Myocyte (in vitro differentiated cells): Measurements from ENCODE around the gene TSPAN13. TPM values are rescaled to one million over a fixed set of nuclear protein-coding genes. Genes with fewer than 3 reads are reported as not detected.

ENCODE experiments used
- DNase-seq: peaks from one replicate; pipeline ENCODE4 v3.0.0-alpha.2; 2012; ENCODE audit warnings: low read depth
- total RNA-seq: library from RNA; depleted of rRNA; stranded (reverse); fragments of >200 nt; gene quantifications from 2 replicates; pipeline ENCODE4 v1.2.3, GENCODE V29; 2014

TSPAN13 gene
- total RNA-seq, 1 donor from 2014 or later = 14.8 TPM

DNA sequence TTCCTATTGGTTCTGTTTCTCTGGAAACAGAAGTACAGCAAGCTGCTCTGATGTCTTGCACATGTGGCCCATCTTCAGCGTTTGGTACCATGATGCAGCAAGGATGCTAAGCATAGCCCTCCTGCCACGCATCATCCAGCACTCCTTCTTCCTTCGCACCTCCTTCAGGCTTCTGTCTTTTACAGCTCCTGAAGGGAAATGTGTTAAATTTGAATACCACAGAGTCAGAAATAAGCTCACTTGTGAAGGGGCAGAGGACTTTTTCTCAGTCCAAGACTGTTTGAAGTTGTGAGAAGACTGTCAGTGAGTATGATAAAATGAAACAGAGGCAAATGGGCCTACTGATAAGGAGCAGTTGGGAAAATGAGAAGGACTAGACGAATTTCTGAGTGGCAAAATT is 20.7 kb downstream of the TSPAN13 start:
- DNase-seq = no peak

DNA sequence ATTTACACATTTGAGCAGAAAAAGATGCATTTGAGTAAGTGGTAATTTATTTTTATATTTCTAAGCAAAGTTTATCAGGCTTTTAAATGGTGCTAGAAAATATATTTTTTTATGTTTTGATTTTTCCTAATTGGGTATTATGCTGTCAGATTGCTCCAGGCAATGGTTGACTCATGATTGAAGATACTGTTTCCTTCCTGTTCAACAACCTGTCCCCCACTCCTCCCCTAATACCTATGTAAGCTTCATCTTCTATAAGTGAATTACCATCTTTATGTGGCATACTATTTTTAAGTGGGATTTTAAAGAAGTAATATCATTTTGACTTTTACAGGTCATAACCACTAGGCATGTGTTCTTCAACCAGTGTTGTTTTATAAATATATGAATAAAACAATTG is 21.4 kb downstream of the TSPAN13 start:
- DNase-seq = no peak

GRCh38 chr7:16776053-16776452 is 22.5 kb downstream of the TSPAN13 start:
- no peak for DNase-seq

GRCh38 chr7:16778476-16778875 is 24.9 kb downstream of the TSPAN13 start:
- DNase-seq = no peak

GRCh38 chr7:16779051-16779450 is 25.5 kb downstream of the TSPAN13 start:
- DNase-seq = no peak

DNA sequence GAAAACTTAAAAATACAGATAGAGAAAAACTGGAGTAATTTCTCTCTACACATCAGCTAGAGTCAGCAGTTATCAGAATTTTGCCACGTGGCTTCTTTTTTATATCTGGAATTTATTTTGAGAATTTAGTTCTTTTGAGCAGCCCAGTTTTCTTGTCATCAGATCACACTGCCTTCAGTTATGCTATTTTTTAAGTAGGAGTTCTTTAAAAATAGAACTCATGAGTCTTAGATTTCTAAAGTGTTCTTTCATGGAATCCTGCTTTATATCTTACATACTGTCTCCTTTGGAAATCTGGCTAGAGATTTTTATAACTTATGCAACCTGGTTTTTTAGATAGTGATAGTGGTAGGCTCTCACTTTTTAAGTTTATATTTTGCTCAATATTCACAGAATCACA is 27.0 kb downstream of the TSPAN13 start:
- no peak for DNase-seq

- peak; percentile 54 for DNase-seq
These were observed 31.8 kb downstream of the TSPAN13 start for GRCh38 chr7:16785321-16785720.

DNA sequence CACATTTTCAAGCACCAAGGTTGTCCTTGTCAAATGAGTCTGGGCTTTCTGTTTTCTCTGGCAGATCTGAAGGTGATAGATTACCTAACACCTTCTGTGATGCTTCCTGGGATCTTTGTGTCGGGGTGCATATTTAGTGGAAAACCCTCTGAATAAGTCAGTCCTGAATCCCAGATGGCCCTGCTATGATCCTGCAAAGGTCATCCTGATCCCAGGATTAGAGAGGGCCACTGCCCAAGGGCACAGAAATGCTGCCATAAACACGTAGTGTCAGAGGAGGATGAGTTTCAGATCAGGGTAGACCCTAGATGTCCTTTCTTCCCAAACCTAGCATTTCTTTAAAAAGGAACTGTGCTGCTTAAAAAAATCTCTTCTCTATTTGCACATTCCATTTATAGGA is 32.3 kb downstream of the TSPAN13 start:
- DNase-seq = no peak

- no peak for DNase-seq
These were observed 32.7 kb downstream of the TSPAN13 start for GRCh38 chr7:16786257-16786656.

DNA sequence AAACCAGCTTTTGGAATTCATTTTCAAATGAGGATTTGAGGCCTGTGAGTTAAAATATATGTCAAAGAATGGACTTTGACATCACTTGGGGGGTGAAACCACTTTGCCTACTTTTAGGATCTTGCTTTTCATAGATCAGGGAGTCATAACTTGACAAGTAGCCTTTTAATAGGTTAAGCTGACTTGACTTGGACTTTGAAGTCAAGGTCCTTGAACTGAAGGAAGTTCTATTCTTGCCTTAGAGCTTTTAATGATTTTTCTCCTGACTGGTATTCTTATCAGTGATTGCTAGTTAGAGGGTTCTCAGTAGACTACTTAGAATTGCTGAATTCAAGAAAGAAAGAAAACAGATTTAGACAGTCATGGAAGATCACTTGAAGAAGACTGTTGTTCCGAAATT is 33.6 kb downstream of the TSPAN13 start:
- DNase-seq = no peak

DNA sequence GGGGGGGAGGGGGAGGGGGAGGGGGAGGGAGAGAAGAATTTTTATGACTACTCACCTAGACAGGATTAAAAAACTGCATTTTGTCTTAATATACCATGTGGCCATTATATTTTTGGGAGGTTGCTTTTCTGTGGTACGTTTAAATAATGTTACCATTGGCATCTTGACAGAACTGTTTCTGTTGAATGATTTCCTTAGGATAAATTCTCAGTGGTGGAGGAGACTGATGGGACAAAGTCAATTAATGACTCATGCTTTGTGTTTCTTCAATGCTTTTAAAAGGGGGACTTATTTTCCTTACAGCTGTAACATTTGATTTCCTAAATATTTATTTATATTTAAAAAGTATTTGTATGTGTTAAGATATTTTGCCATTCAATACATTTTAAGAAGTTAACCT is 37.5 kb downstream of the TSPAN13 start:
- DNase-seq = no peak

DNA sequence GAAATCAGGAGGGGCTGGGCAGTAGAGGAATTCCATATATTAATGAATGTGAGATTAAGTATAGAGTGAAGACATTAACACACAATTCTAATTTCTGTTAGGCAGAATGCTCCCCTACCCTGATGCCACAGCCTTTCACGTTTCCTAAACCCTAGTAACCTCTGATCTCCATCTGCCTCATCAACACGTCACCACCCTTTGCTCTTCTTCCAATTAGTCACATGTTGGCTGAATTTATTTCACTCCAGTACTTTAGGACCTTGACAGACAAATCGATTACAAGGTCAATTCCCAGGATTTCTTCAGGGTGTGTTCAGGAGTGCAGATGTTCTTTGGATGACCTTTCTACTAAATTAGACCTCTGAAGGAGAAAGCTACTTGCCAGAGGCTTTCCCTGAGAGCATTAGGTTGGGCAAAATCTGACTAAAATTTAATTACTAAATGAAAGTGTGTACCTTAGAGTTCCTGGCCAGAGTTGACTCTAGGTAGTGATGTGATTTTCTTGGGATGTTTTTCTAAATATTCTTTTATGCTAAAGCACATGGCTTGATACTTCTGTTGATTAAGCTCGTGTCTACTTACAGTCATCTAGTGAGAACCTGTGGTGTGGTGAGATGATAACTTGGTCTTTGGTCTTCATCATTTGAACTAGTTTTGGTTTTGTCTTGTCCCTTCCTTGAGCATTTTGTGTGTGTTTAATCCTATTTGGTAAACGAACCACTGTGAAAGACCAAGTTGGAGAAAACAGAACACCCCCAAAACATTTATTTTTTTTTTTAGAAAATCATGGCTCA is 38.5 kb downstream of the TSPAN13 start:
- DNase-seq = no peak

- DNase-seq = peak; percentile 75
These were observed 41.4 kb downstream of the TSPAN13 start for GRCh38 chr7:16794986-16795385.

- DNase-seq = no peak
These were observed 42.1 kb downstream of the TSPAN13 start for GRCh38 chr7:16795624-16796023.

- peak; percentile 50 for DNase-seq
These were observed 47.6 kb downstream of the TSPAN13 start for GRCh38 chr7:16801111-16801542.

GRCh38 chr7:16801579-16801978 is 48.0 kb downstream of the TSPAN13 start:
- no peak for DNase-seq

- DNase-seq = no peak
These were observed 49.6 kb downstream of the TSPAN13 start for GRCh38 chr7:16803125-16803524.

DNA sequence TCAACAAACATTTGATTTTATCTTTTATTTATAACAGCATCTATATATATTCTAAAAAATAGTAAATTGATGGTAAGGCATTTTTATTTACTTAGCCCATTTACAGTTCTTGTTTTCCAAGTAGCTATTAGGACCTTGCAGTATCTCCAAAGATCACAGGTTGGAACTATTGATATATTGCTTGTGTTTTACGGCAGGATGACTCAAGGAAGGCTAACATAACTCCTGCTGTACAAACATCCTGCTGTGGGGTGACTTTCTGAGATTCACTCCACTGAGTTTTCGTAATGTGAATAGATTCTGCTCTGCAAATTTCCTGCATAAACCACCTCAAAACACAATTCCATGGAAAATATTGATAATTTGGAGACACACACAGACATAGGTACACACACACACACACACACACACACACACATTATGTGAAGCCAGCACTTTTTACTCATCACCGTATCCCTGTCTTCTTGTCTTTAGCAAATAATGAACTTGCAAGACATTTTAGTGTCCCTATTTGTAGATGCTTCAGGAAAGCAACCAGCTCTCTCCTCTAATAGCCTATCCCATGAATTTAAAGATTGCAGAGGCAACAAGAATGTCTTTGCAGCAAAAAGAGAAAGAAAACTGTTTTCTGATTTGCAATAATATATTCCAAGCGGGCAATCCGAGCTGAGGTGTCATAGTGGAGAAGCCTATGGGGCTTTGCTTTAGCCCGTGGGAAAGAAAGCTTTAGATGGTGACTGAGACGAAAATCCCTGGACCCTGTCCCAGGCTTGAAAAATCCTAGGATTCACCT is 50.5 kb downstream of the TSPAN13 start:
- DNase-seq = no peak

DNA sequence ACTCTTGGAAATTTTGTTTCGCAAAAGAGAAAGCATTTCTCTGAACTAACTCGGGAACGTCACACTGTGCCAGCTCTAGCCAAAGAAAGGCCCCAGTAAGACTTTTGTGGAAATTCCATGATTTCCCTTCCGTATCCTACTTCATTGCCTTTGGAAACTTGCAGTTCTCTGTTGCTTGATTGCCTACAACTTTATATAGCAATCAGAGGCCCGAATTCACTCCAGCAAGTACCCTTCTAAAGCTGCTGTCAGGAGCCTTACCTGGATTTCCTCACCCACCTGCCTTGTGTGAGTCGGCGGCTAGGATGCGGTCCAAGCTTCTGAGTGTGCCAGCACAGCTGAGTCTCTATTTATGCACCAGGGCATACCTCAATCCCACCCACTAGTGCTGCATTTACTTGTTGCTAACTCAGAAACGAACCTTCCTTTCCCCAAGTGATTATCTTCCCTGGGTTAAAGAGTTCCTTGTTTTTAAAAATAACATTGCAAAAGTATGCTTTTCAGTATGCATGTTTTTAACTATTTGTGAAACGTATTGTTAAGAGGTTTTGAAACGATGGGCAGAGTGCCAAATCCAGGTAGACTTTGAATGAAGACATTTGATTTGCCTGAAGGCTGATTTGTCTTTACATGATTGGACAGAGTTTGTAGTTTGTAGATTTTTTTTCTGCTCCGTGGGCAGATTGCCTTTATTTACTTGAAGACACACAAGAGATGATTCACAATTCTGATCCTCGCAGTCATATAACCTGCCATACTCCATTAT is 51.3 kb downstream of the TSPAN13 start, which contains the start of gene AGR2:
TSS of gene AGR2 (minus strand) at position 326 of the 766 bp plus-strand sequence. CDS start 3,203 bp downstream, outside the sequence.
- no peak for DNase-seq

DNA sequence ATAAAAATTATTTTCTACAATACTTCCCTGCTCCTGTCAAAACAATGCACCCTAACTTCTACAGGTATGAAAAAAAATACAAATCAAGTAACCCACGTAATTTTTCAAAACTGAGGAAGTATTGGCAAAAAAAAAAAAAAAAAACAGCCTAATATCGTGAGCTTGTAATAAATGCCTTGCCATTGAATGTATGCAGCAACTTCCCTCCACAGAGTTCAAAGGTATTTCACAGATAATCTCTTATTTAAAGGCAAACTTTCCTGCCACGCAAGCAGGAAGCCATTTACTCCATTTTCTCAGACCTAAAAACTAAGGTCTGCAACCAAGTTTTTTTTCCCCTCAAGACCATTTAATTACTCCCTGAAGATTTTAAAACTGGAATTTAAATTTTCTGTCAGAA is 51.9 kb downstream of the TSPAN13 start:
- no peak for DNase-seq

DNA sequence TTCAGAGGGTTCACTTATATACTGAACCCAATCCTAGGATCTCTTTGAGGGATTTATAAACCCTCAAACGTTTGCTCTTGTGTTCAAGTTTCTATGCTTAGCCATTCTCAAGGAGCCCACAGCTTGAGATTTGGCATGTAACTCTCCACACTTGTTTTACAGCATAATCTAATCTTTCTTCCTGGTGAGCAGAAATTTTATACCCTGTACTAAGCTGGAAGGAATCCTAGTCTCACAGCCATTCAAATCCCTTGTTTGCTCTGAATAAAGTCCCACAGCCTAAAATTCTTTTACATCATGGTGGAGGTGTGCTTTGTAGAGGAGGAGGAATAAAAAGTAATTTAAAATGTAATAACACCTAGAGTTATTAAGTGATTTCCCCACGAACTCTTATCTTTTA is 56.6 kb downstream of the TSPAN13 start:
- DNase-seq = no peak

DNA sequence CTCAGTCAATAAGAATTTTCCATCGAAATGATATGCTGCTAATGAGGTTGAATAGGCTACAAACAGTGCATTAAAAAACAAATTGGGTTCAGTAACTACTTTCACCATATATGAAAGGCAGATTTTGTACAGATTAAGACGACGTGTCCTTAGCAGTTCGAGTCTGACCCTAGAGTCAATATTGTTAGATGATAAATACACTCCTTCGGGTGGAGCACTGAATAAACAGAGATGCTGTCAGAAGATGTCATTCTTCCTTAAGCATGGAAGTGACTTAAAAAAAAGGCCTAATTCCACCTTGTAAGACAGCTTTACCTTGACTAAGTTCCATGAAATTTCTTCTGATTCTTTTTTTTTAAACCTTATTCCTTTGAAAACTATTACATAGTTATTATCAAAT is 57.0 kb downstream of the TSPAN13 start:
- DNase-seq = no peak
